GM19324 (cell line): ENCODE measurements around the gene TTC39C.

Source experiments
- ATAC-seq: cut with Tn5 transposase; IDR thresholded peaks from one replicate; pipeline ENCODE4 v1.9.1; 2021; ENCODE audit warnings: mild to moderate bottlenecking, moderate library complexity; ENCODE audit not compliant: unreplicated experiment, low FRiP score

The TTC39C gene

GRCh38 chr18:24176727-24177416 lies 162.3 kb downstream of the TTC39C start:
- ATAC-seq, result peak; percentile 70

GRCh38 chr18:24177499-24178133 lies 163.1 kb downstream of the TTC39C start:
- ATAC-seq, result no peak

DNA sequence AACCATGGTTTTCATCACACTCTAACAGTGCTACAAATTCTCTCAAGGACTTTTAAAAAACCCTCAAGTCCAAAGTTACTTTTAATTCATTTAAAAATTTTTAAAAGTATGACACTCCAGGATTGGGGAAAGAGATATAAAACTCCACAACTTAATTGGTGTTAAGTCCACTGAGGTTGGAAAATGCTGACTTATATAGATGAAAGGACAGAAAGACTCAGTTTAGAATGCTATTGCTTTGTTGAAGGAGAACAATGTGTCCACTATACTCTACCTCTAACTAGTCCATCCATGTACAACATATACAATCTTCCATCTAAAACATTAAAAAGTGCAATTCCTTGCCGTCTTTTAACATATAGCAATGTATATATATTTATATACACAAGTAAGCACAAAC lies 165.5 kb downstream of the TTC39C start:
- ATAC-seq, result no peak

DNA sequence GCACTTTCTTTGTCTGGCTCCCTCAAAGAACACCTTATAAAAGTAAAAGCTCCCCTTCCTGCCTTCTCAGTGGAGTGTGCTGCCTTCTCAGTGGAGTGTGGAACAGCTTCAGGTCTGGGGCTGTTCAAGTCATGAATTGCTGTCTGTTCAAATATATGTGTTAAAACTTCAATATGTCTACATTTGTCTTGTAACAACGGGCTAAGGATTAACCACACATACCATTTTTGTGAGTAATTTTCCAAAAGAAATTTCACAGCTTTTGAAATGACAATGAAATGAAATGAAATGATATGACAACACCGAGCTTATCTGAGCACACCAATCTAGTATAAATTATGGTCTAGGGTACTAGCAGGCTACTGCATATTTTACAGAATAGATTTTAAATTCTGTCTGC lies 167.3 kb downstream of the TTC39C start:
- ATAC-seq, result no peak
